ENCODE measurements around the gene COMT. TPM values are rescaled to one million over a fixed set of nuclear protein-coding genes. Genes with fewer than 3 reads are reported as not detected.

The COMT gene
- total and polyA plus RNA-seq, 9 of the 15 experiments (the other 6 are each of a cell fraction or from before 2014, with no cell fraction given): 12.5 to 351 (median 155) TPM

DNA sequence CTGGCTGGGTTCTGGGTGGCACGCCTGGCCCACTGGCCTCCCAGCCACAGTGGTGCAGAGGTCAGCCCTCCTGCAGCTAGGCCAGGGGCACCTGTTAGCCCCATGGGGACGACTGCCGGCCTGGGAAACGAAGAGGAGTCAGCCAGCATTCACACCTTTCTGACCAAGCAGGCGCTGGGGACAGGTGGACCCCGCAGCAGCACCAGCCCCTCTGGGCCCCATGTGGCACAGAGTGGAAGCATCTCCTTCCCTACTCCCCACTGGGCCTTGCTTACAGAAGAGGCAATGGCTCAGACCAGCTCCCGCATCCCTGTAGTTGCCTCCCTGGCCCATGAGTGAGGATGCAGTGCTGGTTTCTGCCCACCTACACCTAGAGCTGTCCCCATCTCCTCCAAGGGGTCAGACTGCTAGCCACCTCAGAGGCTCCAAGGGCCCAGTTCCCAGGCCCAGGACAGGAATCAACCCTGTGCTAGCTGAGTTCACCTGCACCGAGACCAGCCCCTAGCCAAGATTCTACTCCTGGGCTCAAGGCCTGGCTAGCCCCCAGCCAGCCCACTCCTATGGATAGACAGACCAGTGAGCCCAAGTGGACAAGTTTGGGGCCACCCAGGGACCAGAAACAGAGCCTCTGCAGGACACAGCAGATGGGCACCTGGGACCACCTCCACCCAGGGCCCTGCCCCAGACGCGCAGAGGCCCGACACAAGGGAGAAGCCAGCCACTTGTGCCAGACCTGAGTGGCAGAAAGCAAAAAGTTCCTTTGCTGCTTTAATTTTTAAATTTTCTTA, 27.8 kb downstream of the COMT start (continued):
- TF ChIP-seq RBM17 (IDR thresholded peaks at IDR 0.05; ENCODE audit: borderline replicate concordance, low read depth, low read length): no peak
- TF ChIP-seq CCAR2 (IDR thresholded peaks at IDR 0.05; ENCODE audit: low read depth, low read length): no peak
- TF ChIP-seq BDP1 (IDR thresholded peaks at IDR 0.05; ENCODE audit: insufficient read depth, insufficient read length): no peak
- TF ChIP-seq HMG20A (CRISPR knock-in tag; conservative IDR thresholded peaks at IDR 0.05): no peak
- no peak for TF ChIP-seq KLF10 (CRISPR knock-in tag; IDR thresholded peaks at IDR 0.05)
- TF ChIP-seq HDAC8 (tag; IDR thresholded peaks at IDR 0.05): no peak
- TF ChIP-seq MAFF (IDR thresholded peaks at IDR 0.05; ENCODE audit: low read length): no peak
- TF ChIP-seq CHD4 (IDR thresholded peaks at IDR 0.05; ENCODE audit: insufficient read depth, insufficient replicate concordance, low read depth, low read length, poor library complexity, severe bottlenecking): no peak
- TF ChIP-seq, protein P1, sequence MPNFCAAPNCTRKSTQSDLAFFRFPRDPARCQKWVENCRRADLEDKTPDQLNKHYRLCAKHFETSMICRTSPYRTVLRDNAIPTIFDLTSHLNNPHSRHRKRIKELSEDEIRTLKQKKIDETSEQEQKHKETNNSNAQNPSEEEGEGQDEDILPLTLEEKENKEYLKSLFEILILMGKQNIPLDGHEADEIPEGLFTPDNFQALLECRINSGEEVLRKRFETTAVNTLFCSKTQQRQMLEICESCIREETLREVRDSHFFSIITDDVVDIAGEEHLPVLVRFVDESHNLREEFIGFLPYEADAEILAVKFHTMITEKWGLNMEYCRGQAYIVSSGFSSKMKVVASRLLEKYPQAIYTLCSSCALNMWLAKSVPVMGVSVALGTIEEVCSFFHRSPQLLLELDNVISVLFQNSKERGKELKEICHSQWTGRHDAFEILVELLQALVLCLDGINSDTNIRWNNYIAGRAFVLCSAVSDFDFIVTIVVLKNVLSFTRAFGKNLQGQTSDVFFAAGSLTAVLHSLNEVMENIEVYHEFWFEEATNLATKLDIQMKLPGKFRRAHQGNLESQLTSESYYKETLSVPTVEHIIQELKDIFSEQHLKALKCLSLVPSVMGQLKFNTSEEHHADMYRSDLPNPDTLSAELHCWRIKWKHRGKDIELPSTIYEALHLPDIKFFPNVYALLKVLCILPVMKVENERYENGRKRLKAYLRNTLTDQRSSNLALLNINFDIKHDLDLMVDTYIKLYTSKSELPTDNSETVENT (CRISPR knock-in tag; IDR thresholded peaks at IDR 0.05): peak; percentile 62
- TF ChIP-seq NCOA1 (IDR thresholded peaks at IDR 0.05; ENCODE audit: low read depth): no peak
- TF ChIP-seq RBM14 (IDR thresholded peaks at IDR 0.05; ENCODE audit: borderline replicate concordance, insufficient read depth, low read depth, low read length): no peak
- TF ChIP-seq ZNF146 (CRISPR knock-in tag; IDR thresholded peaks at IDR 0.05; ENCODE audit: unreplicated experiment): no peak
- TF ChIP-seq, protein P2, sequence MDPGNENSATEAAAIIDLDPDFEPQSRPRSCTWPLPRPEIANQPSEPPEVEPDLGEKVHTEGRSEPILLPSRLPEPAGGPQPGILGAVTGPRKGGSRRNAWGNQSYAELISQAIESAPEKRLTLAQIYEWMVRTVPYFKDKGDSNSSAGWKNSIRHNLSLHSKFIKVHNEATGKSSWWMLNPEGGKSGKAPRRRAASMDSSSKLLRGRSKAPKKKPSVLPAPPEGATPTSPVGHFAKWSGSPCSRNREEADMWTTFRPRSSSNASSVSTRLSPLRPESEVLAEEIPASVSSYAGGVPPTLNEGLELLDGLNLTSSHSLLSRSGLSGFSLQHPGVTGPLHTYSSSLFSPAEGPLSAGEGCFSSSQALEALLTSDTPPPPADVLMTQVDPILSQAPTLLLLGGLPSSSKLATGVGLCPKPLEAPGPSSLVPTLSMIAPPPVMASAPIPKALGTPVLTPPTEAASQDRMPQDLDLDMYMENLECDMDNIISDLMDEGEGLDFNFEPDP (CRISPR knock-in tag; IDR thresholded peaks at IDR 0.05): peak; percentile 69; the same call in 1 of the 2 replicates
- no peak for TF ChIP-seq GTF2E2 (tag; IDR thresholded peaks at IDR 0.05)
- TF ChIP-seq SIRT6 (IDR thresholded peaks at IDR 0.05; ENCODE audit: low read depth, low read length): no peak
- peak in 1 of 2 experiments; percentile 44; a peak in 1 of 4 replicates for TF ChIP-seq SRF (CRISPR knock-in tag; IDR thresholded peaks at IDR 0.05)
- TF ChIP-seq, protein P3, sequence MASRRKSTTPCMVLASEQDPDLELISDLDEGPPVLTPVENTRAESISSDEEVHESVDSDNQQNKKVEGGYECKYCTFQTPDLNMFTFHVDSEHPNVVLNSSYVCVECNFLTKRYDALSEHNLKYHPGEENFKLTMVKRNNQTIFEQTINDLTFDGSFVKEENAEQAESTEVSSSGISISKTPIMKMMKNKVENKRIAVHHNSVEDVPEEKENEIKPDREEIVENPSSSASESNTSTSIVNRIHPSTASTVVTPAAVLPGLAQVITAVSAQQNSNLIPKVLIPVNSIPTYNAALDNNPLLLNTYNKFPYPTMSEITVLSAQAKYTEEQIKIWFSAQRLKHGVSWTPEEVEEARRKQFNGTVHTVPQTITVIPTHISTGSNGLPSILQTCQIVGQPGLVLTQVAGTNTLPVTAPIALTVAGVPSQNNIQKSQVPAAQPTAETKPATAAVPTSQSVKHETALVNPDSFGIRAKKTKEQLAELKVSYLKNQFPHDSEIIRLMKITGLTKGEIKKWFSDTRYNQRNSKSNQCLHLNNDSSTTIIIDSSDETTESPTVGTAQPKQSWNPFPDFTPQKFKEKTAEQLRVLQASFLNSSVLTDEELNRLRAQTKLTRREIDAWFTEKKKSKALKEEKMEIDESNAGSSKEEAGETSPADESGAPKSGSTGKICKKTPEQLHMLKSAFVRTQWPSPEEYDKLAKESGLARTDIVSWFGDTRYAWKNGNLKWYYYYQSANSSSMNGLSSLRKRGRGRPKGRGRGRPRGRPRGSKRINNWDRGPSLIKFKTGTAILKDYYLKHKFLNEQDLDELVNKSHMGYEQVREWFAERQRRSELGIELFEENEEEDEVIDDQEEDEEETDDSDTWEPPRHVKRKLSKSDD (conservative IDR thresholded peaks at IDR 0.05; ENCODE audit: low read length): no peak
- TF ChIP-seq KDM5B (IDR thresholded peaks at IDR 0.05; ENCODE audit: insufficient replicate concordance, low read depth, low read length): no peak
- TF ChIP-seq, protein P4, sequence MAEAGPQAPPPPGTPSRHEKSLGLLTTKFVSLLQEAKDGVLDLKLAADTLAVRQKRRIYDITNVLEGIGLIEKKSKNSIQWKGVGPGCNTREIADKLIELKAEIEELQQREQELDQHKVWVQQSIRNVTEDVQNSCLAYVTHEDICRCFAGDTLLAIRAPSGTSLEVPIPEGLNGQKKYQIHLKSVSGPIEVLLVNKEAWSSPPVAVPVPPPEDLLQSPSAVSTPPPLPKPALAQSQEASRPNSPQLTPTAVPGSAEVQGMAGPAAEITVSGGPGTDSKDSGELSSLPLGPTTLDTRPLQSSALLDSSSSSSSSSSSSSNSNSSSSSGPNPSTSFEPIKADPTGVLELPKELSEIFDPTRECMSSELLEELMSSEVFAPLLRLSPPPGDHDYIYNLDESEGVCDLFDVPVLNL (CRISPR knock-in tag; IDR thresholded peaks at IDR 0.05; ENCODE audit: low read depth): no peak
